HepG2 (cell line): ENCODE data around the gene HS6ST1. TPM values are rescaled to one million over a fixed set of nuclear protein-coding genes. Genes with fewer than 3 reads are reported as not detected.
A peak's percentile ranks its signal among the peaks of the same experiment; 100 is the strongest.

ENCODE experiments used
- AFF4 ChIP-seq: sonication (generic); formaldehyde crosslinking; IDR thresholded peaks from 2 replicates; pipeline ENCODE4 v1.4.0; 2020; ENCODE audit warnings: missing genetic modification reagents
- BRD4 ChIP-seq: sonication (generic); formaldehyde crosslinking; IDR thresholded peaks from 2 replicates; pipeline ENCODE4 v1.4.0; 2020; ENCODE audit warnings: missing genetic modification reagents
- CCAR2 ChIP-seq: fragments of 200-400 bp; formaldehyde crosslinking; optimal IDR thresholded peaks from 2 replicates; pipeline ENCODE3; 2018; ENCODE audit warnings: low read depth, mild to moderate bottlenecking, low read length, moderate library complexity
- FUBP1 ChIP-seq: sonication (generic); formaldehyde crosslinking; IDR thresholded peaks from 2 replicates; pipeline ENCODE4 v1.5.1; 2020; ENCODE audit warnings: missing genetic modification reagents, mild to moderate bottlenecking, borderline replicate concordance
- GABPB1 ChIP-seq: IDR thresholded peaks from 2 replicates; pipeline ENCODE4 v1.6.1; 2016; ENCODE audit warnings: mild to moderate bottlenecking, missing genetic modification reagents, moderate library complexity, missing compliant biosample characterization
- GTF2F1 ChIP-seq: fragments of 150-350 bp; IDR thresholded peaks from 2 replicates; pipeline ENCODE4 v1.6.1; 2014; ENCODE audit warnings: low read length
- HDAC1 ChIP-seq: sonication (generic); formaldehyde crosslinking; IDR thresholded peaks from 2 replicates; pipeline ENCODE4 v1.5.1; 2020; ENCODE audit warnings: mild to moderate bottlenecking, missing genetic modification reagents
- IRF2 ChIP-seq: IDR thresholded peaks from 2 replicates; pipeline ENCODE4 v1.6.1; 2018; ENCODE audit warnings: missing genetic modification reagents, missing compliant biosample characterization
- MAFK ChIP-seq, 2 experiments: IDR thresholded peaks in 1 of 2; conservative IDR thresholded peaks in 1 of 2; 2 replicates each; pipeline ENCODE4 v1.6.1; 2011; ENCODE audit warnings: improper control_type of control experiment in 2 of 2, low read length in 2 of 2
- MYNN ChIP-seq: sonication (generic); formaldehyde crosslinking; IDR thresholded peaks from 2 replicates; pipeline ENCODE4 v1.4.0; 2020; ENCODE audit warnings: mild to moderate bottlenecking, low read depth, missing genetic modification reagents
- PBX3 ChIP-seq: sonication (generic); formaldehyde crosslinking; IDR thresholded peaks from 2 replicates; pipeline ENCODE4 v1.8.1; 2023; ENCODE audit warnings: missing genetic modification reagents, inconsistent platforms, borderline replicate concordance
- PHF8 ChIP-seq: sonication (generic); formaldehyde crosslinking; IDR thresholded peaks from 2 replicates; pipeline ENCODE4 v1.5.0; 2020; ENCODE audit warnings: missing genetic modification reagents
- PLRG1 ChIP-seq: fragments of 450-650 bp; conservative IDR thresholded peaks from 2 replicates; pipeline ENCODE4 v1.6.1; 2016
- RFXANK ChIP-seq: IDR thresholded peaks from 2 replicates; pipeline ENCODE4 v1.6.1; 2016
- SAP130 ChIP-seq: IDR thresholded peaks from 2 replicates; pipeline ENCODE4 v1.6.1; 2016; ENCODE audit warnings: low read depth
- SRY ChIP-seq: sonication (generic); formaldehyde crosslinking; IDR thresholded peaks from 2 replicates; pipeline ENCODE4 v1.8.0; 2022; ENCODE audit warnings: mild to moderate bottlenecking, missing genetic modification reagents
- TFDP2 ChIP-seq: sonication (generic); formaldehyde crosslinking; IDR thresholded peaks from 2 replicates; pipeline ENCODE4 v1.4.0; 2020; ENCODE audit warnings: missing genetic modification reagents
- XRCC5 ChIP-seq: fragments of 200-400 bp; formaldehyde crosslinking; optimal IDR thresholded peaks from 2 replicates; pipeline ENCODE3; 2017; ENCODE audit warnings: mild to moderate bottlenecking, low read length
- ZNF24 ChIP-seq: fragments of 450-650 bp; IDR thresholded peaks from 2 replicates; pipeline ENCODE4 v1.6.1; 2017; ENCODE audit warnings: antibody characterized with exemption, mild to moderate bottlenecking
- ZNF33A ChIP-seq: sonication (generic); formaldehyde crosslinking; IDR thresholded peaks from 2 replicates; pipeline ENCODE4 v1.5.1; 2020; ENCODE audit warnings: missing genetic modification reagents, mild to moderate bottlenecking, moderate library complexity, borderline replicate concordance
- ZNF430 ChIP-seq: sonication (generic); formaldehyde crosslinking; IDR thresholded peaks from 2 replicates; pipeline ENCODE4 v1.9.0; 2021; ENCODE audit warnings: mild to moderate bottlenecking, missing genetic modification reagents
- ZNF441 ChIP-seq: sonication (generic); formaldehyde crosslinking; IDR thresholded peaks from 2 replicates; pipeline ENCODE4 v1.7.0; 2021; ENCODE audit warnings: missing genetic modification reagents, borderline replicate concordance
- ZNF460 ChIP-seq: sonication (generic); formaldehyde crosslinking; IDR thresholded peaks from 2 replicates; pipeline ENCODE4 v1.5.1; 2020; ENCODE audit warnings: missing genetic modification reagents, mild to moderate bottlenecking, borderline replicate concordance
- ZNF546 ChIP-seq: sonication (generic); formaldehyde crosslinking; conservative IDR thresholded peaks from 2 replicates; pipeline ENCODE4 v1.8.1; 2023; ENCODE audit warnings: mild to moderate bottlenecking, missing genetic modification reagents
- ZNF619 ChIP-seq: sonication (generic); formaldehyde crosslinking; IDR thresholded peaks from 2 replicates; pipeline ENCODE4 v1.4.0; 2020; ENCODE audit warnings: mild to moderate bottlenecking, missing genetic modification reagents
- polyA plus RNA-seq, 8 experiments: library from polyadenylated mRNA; depleted of rRNA in 3 of 8; stranded (reverse) in 7 of 8; unstranded in 1 of 8; fragments of >200 nt; fragmentation: Illumina TruSeq in 4 of 8; extraction: Trizol in 4 of 8; gene quantifications; 2 replicates each; pipeline versions ENCODE4 v1.2.1 to v1.2.3, GENCODE V29; 2011 to 2016; ENCODE audit warnings: low read depth in 4 of 8, missing spikeins in 1 of 8, mixed read lengths in 1 of 8; ENCODE audit not compliant: insufficient read depth in 1 of 8
- total RNA-seq, 5 experiments: library from RNA; depleted of rRNA; stranded (reverse); fragments of >200 nt; fragmentation: Illumina TruSeq; extraction: Trizol; gene quantifications; 2 replicates each; pipeline ENCODE4 v1.2.3, GENCODE V29; 2016; ENCODE audit warnings: low read depth in 1 of 5

HS6ST1 gene
- total and polyA plus RNA-seq, 2 of the 13 experiments (the other 11 are each of a cell fraction or from before 2014, with no cell fraction given): 34.5 to 84.6 TPM

GRCh38 chr2:128305555-128306080 lies 13.1 kb downstream of the HS6ST1 start (continued):
- TF ChIP-seq TFDP2 (CRISPR knock-in tag) (no peak), SAP130 (CRISPR knock-in tag) (no peak), GTF2F1 (no peak), PLRG1 (no peak), SRY (CRISPR knock-in tag) (no peak), ZNF441 (CRISPR knock-in tag) (no peak), ZNF546 (CRISPR knock-in tag) (0 out of 2 replicates have a peak, but pooled peaks have one; percentile 55), CCAR2 (no peak), PBX3 (CRISPR knock-in tag) (no peak), ZNF430 (no peak), MYNN (CRISPR knock-in tag) (no peak), AFF4 (no peak), FUBP1 (CRISPR knock-in tag) (no peak), HDAC1 (no peak), ZNF460 (CRISPR knock-in tag) (no peak), RFXANK (CRISPR knock-in tag) (no peak), MAFK (conservative IDR thresholded peaks at IDR 0.05 in 1 of 2, IDR thresholded peaks at IDR 0.05 in 1 of 2; ENCODE audit: low read length in 2 of 2) (no peak), ZNF619 (CRISPR knock-in tag) (0 out of 2 replicates have a peak, but pooled peaks have one; percentile 20), ZNF33A (CRISPR knock-in tag) (no peak), GABPB1 (peak; percentile 7; the same call in 1 of the 2 replicates), BRD4 (CRISPR knock-in tag) (no peak), IRF2 (no peak), PHF8 (CRISPR knock-in tag) (0 out of 2 replicates have a peak, but pooled peaks have one; percentile 13), XRCC5 (no peak), ZNF24 (no peak)
